Rectal smooth muscle tissue (tissue), 1 donor: ENCODE results near the gene ARHGAP26.

Experiments used
- H3K27ac ChIP-seq: one replicate; pipeline ENCODE4 v1.7.0; 2013; ENCODE audit warnings: low read depth, low read length, inconsistent platforms
- H3K27me3 ChIP-seq: one replicate; pipeline ENCODE4 v1.7.0; 2013; ENCODE audit warnings: low read length; ENCODE audit not compliant: control insufficient read depth, insufficient read depth
- H3K36me3 ChIP-seq: one replicate; pipeline ENCODE4 v1.7.0; 2013; ENCODE audit warnings: low read length; ENCODE audit not compliant: control insufficient read depth, insufficient read depth
- H3K4me1 ChIP-seq: one replicate; pipeline ENCODE4 v1.7.0; 2013; ENCODE audit warnings: low read length; ENCODE audit not compliant: control insufficient read depth, insufficient read depth
- H3K4me3 ChIP-seq: one replicate; pipeline ENCODE4 v1.7.0; 2013; ENCODE audit warnings: low read length
- H3K9ac ChIP-seq: one replicate; pipeline ENCODE4 v1.7.0; 2013; ENCODE audit warnings: low read length

The ARHGAP26 gene

DNA sequence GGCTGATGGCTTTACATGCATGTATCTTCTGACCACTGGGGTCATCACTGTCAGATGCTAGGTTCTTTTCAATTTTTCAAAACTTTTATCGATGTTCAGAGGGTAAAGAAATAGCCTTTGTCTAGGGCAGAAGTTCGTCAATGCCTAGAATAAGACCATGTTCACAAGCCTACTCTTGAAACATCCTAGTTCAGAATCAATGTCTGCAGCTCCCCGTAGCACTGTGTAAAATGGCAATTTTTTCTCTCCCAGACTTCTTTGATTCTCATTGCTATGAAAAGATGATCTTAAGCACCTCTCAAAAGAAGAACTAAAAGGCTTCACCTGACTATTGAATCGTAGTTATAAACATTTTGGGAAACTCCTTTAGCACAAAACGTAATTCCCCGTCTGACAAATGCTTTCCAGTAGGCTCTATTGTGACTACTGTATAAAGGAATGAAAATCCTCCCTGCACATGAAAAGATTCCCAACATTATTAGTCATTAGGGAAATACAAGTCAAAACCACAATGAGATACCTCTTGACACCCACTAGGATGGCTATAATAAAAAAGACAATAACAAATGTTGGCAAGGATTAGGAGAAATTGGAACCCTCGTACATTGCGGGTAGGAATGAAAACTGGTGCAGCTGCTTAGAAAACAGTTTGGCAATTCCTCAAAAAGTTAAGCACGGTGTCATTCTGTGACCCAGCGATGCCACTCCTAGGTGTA lies 263.5 kb downstream of the ARHGAP26 start:
- no peak overlapping the region for H3K4me3 ChIP-seq
- H3K27ac ChIP-seq: no peak overlapping the region
- H3K9ac ChIP-seq: no peak overlapping the region
- no peaks in the 10 kb centered on the region for H3K27me3 ChIP-seq
- no peaks in the 10 kb centered on the region for H3K36me3 ChIP-seq
- H3K4me1 ChIP-seq: no peaks in the 10 kb centered on the region

DNA sequence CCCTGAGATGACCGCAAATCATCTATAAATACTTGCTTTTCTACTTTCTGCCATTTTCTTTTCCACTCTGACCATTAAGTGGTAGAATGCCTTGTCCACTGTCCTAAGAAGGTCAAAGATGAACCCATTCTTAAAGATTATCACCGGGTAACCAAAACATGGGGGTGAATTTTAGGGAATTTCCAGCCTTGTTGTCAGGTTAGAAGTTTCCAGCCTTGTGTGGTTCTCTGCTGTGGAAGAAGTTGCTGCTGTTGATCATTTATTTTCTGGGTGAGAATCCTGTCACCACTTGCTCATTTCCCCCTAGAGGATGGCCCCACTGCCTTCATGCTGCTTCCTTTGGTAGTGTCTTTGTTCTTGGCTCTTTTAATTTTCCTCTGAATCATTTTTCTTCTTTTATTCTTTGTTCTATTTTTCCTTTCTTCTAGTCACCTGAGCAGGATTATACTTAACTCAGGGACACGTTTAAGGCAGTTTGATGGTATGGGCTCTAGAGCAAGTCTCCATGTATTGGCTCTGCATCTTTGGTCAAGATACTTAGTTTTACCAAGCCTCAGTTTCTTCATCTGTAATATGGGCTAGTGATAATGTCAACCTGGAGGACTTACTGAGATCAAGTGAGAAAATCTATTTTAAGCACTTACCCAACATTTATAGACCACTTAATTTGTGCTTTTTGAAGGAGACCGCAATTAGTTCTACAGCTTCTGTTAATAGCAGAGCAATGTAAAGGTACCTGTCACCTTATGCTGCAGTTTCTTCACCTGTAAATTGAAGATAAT lies 266.2 kb downstream of the ARHGAP26 start:
- no peak overlapping the region for H3K4me3 ChIP-seq
- H3K27me3 ChIP-seq: no peaks in the 10 kb centered on the region
- H3K9ac ChIP-seq: no peak overlapping the region
- no peak overlapping the region for H3K27ac ChIP-seq
- no peaks in the 10 kb centered on the region for H3K36me3 ChIP-seq
- H3K4me1 ChIP-seq: no peaks in the 10 kb centered on the region

DNA sequence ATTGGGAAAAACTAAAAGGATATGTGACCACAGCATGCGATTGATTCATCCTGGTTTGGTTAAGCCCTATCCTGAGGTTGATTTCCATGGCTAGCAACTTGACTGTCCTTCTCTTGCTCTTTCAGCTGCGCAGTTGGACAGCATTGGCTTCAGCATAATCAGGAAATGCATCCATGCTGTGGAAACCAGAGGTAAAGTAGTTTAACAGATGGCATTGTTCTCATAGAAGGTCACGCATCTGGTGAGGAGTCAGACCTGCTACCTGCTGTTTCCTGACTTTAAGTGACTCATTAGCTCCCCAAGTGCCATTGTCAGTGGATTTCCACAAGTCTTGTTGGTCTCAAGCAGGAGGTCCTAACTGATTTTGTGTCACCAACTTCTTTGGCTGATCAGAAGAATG lies 266.9 kb downstream of the ARHGAP26 start:
- no peaks in the 10 kb centered on the region for H3K4me1 ChIP-seq
- no peak overlapping the region for H3K27ac ChIP-seq
- H3K36me3 ChIP-seq: no peaks in the 10 kb centered on the region
- no peak overlapping the region for H3K4me3 ChIP-seq
- H3K9ac ChIP-seq: no peak overlapping the region
- H3K27me3 ChIP-seq: no peaks in the 10 kb centered on the region

DNA sequence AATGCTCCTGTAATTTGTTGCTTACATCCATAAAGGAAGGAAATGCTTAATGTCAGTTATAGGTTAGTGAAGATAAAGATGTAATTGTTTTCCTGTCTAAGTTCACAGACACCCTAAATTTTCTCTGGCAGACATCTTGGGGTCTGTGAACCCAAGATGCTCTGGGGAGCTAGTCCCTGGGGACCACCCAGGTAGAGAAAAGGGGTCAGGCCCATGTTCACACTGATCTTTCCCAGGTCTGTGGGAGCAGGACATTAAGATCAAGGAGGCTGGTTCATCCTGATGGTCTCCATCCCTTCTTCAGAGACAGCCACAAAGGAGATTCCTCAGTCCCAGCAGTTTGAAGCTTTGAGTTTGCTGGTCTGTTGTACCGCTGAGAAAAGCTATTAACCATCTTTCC lies 267.5 kb downstream of the ARHGAP26 start:
- Histone ChIP-seq H3K4me3 (no peak overlapping the region), H3K9ac (no peak overlapping the region), H3K36me3 (no peaks in the 10 kb centered on the region), H3K4me1 (no peaks in the 10 kb centered on the region), H3K27me3 (no peaks in the 10 kb centered on the region), H3K27ac (no peak overlapping the region)

DNA sequence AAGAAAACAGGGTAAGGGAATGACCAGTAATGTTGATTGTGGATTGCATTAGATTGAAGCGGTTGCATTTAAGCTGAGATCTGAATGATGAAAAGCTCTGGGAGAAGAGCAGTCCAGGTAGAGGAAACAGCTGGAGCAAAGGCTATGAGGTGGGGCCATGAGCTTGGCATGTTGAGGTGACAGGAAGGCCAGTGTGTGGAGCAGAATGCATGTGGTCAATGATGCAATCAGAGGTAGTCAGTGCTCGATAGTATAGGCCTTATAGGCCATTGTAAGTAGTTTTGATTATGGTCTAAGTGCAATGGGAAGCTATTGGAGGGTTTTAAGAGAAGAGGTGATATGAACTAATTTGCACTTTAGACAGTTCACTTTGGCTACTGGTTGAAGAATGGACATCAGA lies 270.4 kb downstream of the ARHGAP26 start:
- Histone ChIP-seq H3K36me3 (no peaks in the 10 kb centered on the region), H3K27me3 (no peaks in the 10 kb centered on the region), H3K27ac (no peak overlapping the region), H3K4me1 (no peaks in the 10 kb centered on the region), H3K9ac (no peak overlapping the region), H3K4me3 (no peak overlapping the region)

DNA sequence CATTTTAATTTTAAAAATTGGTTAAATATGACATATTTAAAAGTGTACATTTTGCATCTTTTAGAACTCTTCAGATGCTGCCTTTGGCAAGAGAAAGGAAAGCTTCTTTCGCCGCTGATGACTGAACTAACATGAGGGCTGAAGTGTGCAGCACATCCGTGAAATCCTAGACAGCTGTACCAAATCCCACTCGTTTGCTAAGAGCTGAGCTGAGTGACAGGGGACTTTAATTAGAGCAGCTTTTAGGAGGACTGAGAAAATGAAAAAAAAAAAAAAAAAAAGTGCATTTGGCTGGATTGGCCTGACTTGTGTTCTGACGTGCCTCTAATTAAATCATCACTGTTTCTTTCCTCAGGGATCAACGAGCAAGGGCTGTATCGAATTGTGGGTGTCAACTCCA lies 271.3 kb downstream of the ARHGAP26 start:
- Histone ChIP-seq H3K9ac (no peak overlapping the region), H3K27me3 (no peaks in the 10 kb centered on the region), H3K4me1 (no peaks in the 10 kb centered on the region), H3K27ac (no peak overlapping the region), H3K4me3 (no peak overlapping the region), H3K36me3 (no peaks in the 10 kb centered on the region)

DNA sequence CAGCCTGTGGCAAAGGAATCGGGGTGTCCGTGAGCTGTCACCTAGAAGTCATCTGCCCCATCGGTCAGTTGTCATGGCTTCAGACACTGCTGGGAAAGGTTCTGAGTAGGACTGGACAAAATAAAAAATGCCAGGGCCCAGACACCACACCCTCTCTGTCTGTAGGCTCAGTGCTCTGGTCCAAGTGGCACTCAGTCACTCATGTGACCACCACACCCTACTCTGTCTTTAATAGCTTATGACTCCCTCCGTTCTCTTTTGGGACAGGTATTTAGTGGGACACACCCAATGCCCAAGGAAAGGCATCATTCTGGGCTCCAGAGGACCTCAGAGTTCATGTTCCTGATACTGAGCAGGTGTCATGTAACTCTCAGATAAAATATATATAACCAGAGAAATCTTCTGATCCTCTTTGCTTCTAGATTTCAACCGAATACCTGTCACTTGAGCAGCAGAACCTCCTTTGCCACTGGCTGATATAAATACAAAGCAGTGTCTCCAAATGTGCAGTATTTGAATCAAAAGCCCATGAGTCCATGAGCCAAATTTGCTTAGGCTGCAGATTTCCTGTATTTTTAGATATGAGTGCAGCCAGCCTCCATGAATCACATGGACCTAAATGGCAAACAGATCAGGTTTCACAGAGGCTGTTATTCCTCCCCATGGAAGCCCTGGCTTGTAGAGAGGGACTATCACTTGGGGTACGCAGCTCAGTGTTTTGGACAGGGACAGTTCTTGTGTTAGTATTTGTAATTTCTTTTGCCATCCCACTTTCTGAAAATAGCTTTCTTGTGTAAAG lies 272.0 kb downstream of the ARHGAP26 start:
- Histone ChIP-seq H3K27ac (no peak overlapping the region), H3K9ac (no peak overlapping the region), H3K27me3 (no peaks in the 10 kb centered on the region), H3K36me3 (no peaks in the 10 kb centered on the region), H3K4me3 (no peak overlapping the region), H3K4me1 (no peaks in the 10 kb centered on the region)

DNA sequence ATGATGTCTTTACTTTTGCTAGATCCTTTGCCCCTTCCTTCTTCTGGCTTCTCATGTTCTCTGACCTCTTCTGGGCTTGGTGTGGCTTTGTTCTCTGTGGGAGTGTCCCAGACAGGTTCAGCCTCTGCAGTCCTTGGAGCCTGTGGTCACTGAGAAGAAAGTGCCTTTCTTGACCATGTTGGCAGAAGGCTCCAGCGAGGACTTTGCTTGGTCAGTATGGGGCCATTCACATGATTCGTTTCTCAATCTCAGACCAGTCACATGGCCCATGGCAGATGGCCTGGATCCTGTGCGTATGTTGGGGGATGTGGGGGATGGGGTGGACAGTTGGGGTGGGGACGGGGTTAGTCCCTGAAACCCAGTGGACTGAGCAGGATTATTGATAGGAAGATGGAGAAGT lies 274.1 kb downstream of the ARHGAP26 start:
- Histone ChIP-seq H3K27ac (no peak overlapping the region), H3K4me1 (no peaks in the 10 kb centered on the region), H3K36me3 (no peaks in the 10 kb centered on the region), H3K9ac (no peak overlapping the region), H3K27me3 (no peaks in the 10 kb centered on the region), H3K4me3 (no peak overlapping the region)

DNA sequence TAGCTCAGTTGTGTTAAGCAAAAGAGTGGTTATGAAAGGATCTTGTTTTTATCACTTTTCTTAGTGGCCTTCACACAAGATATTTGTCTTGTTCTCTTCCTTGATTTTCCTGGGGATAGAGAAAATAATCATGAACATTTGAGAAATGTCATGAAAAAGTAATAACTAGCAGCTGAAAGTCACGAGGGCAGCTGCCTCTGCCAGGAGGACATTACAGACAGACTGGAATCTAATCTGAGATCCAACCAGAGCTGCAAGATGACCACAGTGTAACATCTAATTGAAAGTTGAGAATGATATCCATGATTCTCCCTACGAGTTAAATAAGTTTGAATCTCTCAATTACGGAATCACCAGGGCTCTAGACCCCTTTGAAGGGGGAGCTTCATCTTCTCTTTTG lies 274.9 kb downstream of the ARHGAP26 start:
- H3K36me3 ChIP-seq: no peaks in the 10 kb centered on the region
- H3K27ac ChIP-seq: no peak overlapping the region
- H3K27me3 ChIP-seq: no peaks in the 10 kb centered on the region
- H3K4me3 ChIP-seq: no peak overlapping the region
- H3K9ac ChIP-seq: no peak overlapping the region
- H3K4me1 ChIP-seq: no peaks in the 10 kb centered on the region

DNA sequence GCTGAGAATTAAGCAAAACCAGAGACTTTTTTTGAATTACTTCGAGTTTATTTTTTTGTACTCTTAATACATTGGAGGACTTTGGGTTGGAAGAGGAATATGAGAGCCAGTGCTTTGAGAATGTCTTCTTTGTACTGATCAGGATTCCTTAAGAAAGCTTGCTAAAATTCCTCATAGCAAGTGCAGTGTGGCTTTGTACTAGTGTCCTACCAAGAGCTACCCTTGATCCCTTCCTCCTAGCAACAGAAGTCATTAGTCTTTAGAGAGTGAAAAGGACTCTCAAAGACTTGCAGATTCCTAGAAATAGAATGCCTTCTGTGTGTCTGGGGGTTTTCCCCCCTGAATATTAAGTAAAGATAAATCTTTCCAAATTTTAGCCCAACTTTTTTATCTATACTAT lies 276.1 kb downstream of the ARHGAP26 start:
- no peak overlapping the region for H3K27ac ChIP-seq
- no peak overlapping the region for H3K4me3 ChIP-seq
- no peak overlapping the region for H3K9ac ChIP-seq
- no peaks in the 10 kb centered on the region for H3K36me3 ChIP-seq
- peaks cover 3% of the 10 kb centered on the region for H3K4me1 ChIP-seq
- H3K27me3 ChIP-seq: no peaks in the 10 kb centered on the region

DNA sequence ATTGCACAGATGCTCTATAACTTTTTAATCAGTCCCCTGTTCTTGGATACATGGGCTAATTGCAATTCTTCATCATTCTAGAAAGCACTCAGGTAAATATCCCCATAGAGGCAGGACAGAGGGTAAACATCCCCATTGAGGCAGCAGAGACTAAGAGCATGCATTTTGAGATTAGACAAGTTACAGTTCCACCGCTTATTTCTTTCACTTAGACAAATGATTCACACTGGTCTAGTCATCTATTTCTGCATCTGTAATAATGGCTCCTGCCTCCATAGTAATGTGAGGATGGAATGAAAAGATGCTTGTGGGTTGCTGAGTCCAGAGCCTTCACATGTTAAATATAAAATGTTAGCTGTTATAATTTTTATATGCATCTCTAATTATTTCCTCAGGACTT lies 276.9 kb downstream of the ARHGAP26 start:
- no peak overlapping the region for H3K9ac ChIP-seq
- peaks cover 8% of the 10 kb centered on the region for H3K4me1 ChIP-seq
- H3K27me3 ChIP-seq: no peaks in the 10 kb centered on the region
- H3K36me3 ChIP-seq: no peaks in the 10 kb centered on the region
- no peak overlapping the region for H3K4me3 ChIP-seq
- H3K27ac ChIP-seq: no peak overlapping the region

DNA sequence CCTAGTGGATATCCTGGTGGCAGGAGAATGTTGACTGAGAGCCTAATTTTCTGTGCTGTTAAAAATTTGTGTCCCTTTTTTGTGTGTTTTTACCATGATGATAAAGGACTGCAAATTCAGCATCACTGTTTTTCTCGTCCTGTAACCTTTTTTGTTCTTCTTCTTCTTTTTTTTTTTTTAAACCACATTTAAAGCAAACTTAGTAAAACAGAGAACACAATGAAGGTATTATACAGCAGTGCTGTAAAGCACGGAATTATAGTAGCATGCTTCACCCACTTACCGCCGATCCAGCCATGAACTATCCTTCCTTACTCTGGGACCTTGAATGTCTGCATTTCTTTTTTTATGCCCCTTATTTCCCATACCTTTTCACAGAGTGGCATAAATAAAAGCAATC lies 280.0 kb downstream of the ARHGAP26 start:
- Histone ChIP-seq H3K27ac (no peak overlapping the region), H3K9ac (no peak overlapping the region), H3K4me1 (peaks cover 8% of the 10 kb centered on the region)

More for the DNA sequence above, 280.0 kb downstream of the ARHGAP26 start:
- no peaks in the 10 kb centered on the region for H3K36me3 ChIP-seq
- H3K4me3 ChIP-seq: no peak overlapping the region
- no peaks in the 10 kb centered on the region for H3K27me3 ChIP-seq
